ENCODE results near the gene SPTBN1.

SPTBN1 gene

GRCh38 chr2:54653572-54654204, 197.6 kb downstream of the SPTBN1 start:
- no peak for DNase-seq (ENCODE audit: low read depth)

- no peak for DNase-seq (ENCODE audit: low read depth)
Measured at GRCh38 chr2:54655046-54655809, 199.1 kb downstream of the SPTBN1 start.

GRCh38 chr2:54656863-54657262, 200.7 kb downstream of the SPTBN1 start:
- no peak for DNase-seq (ENCODE audit: low read depth)

GRCh38 chr2:54657664-54658083, 201.5 kb downstream of the SPTBN1 start:
- peak; percentile 43 for DNase-seq (ENCODE audit: low read depth)

- DNase-seq (ENCODE audit: low read depth), result peak; percentile 60
Measured at GRCh38 chr2:54658564-54659071, 202.5 kb downstream of the SPTBN1 start.

GRCh38 chr2:54659527-54659926, 203.4 kb downstream of the SPTBN1 start:
- DNase-seq (ENCODE audit: low read depth), result no peak

GRCh38 chr2:54660752-54661151, 204.6 kb downstream of the SPTBN1 start:
- no peak for DNase-seq (ENCODE audit: low read depth)

- no peak for DNase-seq (ENCODE audit: low read depth)
Measured at GRCh38 chr2:54663424-54664030, 207.4 kb downstream of the SPTBN1 start.

GRCh38 chr2:54664238-54664786, 208.2 kb downstream of the SPTBN1 start:
- DNase-seq (ENCODE audit: low read depth), result no peak

GRCh38 chr2:54665436-54665856, 209.3 kb downstream of the SPTBN1 start:
- DNase-seq (ENCODE audit: low read depth), result peak; percentile 57

- peak; percentile 91 for DNase-seq (ENCODE audit: low read depth)
Measured at GRCh38 chr2:54666131-54666633, 210.1 kb downstream of the SPTBN1 start.

GRCh38 chr2:54666634-54667265, 210.6 kb downstream of the SPTBN1 start:
- DNase-seq (ENCODE audit: low read depth), result no peak

GRCh38 chr2:54667266-54667639, 211.1 kb downstream of the SPTBN1 start:
- DNase-seq (ENCODE audit: low read depth), result no peak

- no peak for DNase-seq (ENCODE audit: low read depth)
Measured at GRCh38 chr2:54667726-54668650, 211.9 kb downstream of the SPTBN1 start.

GRCh38 chr2:54668711-54669110, 212.6 kb downstream of the SPTBN1 start:
- no peak for DNase-seq (ENCODE audit: low read depth)

GRCh38 chr2:54669677-54670484, 213.8 kb downstream of the SPTBN1 start:
- DNase-seq (ENCODE audit: low read depth), result peak; percentile 83

GRCh38 chr2:54670485-54671009, 214.4 kb downstream of the SPTBN1 start:
- DNase-seq (ENCODE audit: low read depth), result no peak

- no peak for DNase-seq (ENCODE audit: low read depth)
Measured at GRCh38 chr2:54671010-54671409, 214.9 kb downstream of the SPTBN1 start.

- DNase-seq (ENCODE audit: low read depth), result no peak
Measured at GRCh38 chr2:54671875-54672589, 215.9 kb downstream of the SPTBN1 start.

All from EH (cell line).